HCT116 (cell line): ENCODE measurements around the gene ZNF3. TPM values are rescaled to one million over a fixed set of nuclear protein-coding genes. Genes with fewer than 3 reads are reported as not detected.

Experiments used
- ATAC-seq: fragments of 200-7000 bp; cut with Tn5 transposase; 2 replicates; pipeline ENCODE4 v1.9.1; 2020; ENCODE audit warnings: mild to moderate bottlenecking, moderate library complexity
- BruUV-seq: library from RNA; stranded (reverse); fragments of 400-500 nt; replicated peaks from 2 replicates; lab custom pipeline; 2021; lab: Mats Ljungman, UMichigan
- CTCF ChIA-PET: fragments of 300-600 bp; sonication (Branson Sonifier 250); formaldehyde crosslinking; loops from one replicate; lab custom pipeline; 2021; ENCODE audit warnings: antibody characterized with exemption; lab: Charles Lee
- POLR2A ChIA-PET: fragments of 300-600, 350-600 bp; sonication (Branson Sonifier 250); formaldehyde crosslinking; loops from one replicate; lab custom pipeline; 2021; ENCODE audit warnings: antibody characterized with exemption; lab: Charles Lee
- RAD21 ChIA-PET, 2 experiments: fragments of 300-600 bp; sonication (Branson Sonifier 250); formaldehyde crosslinking; loops; one replicate each; lab custom pipeline; 2023; ENCODE audit warnings: low total read pairs in 2 of 2; ENCODE audit not compliant: uncharacterized antibody in 2 of 2, unreplicated experiment in 2 of 2, low non-redundant PET in 1 of 2; lab: Charles Lee
- DNase-seq: peaks from one replicate; pipeline ENCODE4 v3.0.0-alpha.2; 2010; ENCODE audit warnings: low read depth, low spot score
- H2AFZ ChIP-seq: fragments of 200-600 bp; shearing (Covaris generic), sonication (generic); 2 replicates; pipeline ENCODE4 v1.6.1; 2017; ENCODE audit warnings: low read depth, mixed run types, mixed read lengths, antibody characterized with exemption, low read length; ENCODE audit not compliant: poor library complexity, severe bottlenecking
- H3K27ac ChIP-seq: 2 replicates; pipeline ENCODE4 v1.5.1; 2012; ENCODE audit warnings: low read depth, low read length
- H3K27me3 ChIP-seq: fragments of 200-600 bp; sonication (generic); 2 replicates; pipeline ENCODE4 v1.6.1; 2016; ENCODE audit warnings: mixed run types, low read length, mixed read lengths; ENCODE audit not compliant: insufficient read depth
- H3K36me3 ChIP-seq, 2 experiments: fragments of 200-500 bp in 1 of 2; fragments of 200-600 bp in 1 of 2; sonication (Bioruptor generic) in 1 of 2; sonication (generic) in 1 of 2; 2 replicates each; pipeline versions ENCODE4 v1.5.1 to v1.6.1; 2014 to 2016; ENCODE audit warnings: low read length in 2 of 2, inconsistent platforms in 1 of 2, mixed read lengths in 1 of 2, mixed run types in 1 of 2; ENCODE audit not compliant: insufficient read depth in 2 of 2, control insufficient read depth in 1 of 2
- H3K4me1 ChIP-seq, 2 experiments: fragments of 200-600 bp in 1 of 2; sonication (generic) in 1 of 2; 2 replicates each; pipeline versions ENCODE4 v1.5.1 to v1.6.1; 2012 to 2017; ENCODE audit warnings: low read length in 2 of 2, inconsistent platforms in 1 of 2, mild to moderate bottlenecking in 1 of 2, mixed read lengths in 1 of 2, mixed run types in 1 of 2, moderate library complexity in 1 of 2; ENCODE audit not compliant: insufficient read depth in 2 of 2, control insufficient read depth in 1 of 2
- H3K4me2 ChIP-seq: fragments of 200-600 bp; sonication (generic); 2 replicates; pipeline ENCODE4 v1.6.1; 2017; ENCODE audit warnings: mixed run types, low read length, mixed read lengths
- H3K4me3 ChIP-seq, 2 experiments: fragments of 200-600 bp in 1 of 2; sonication (generic) in 1 of 2; replicated peaks in 1 of 2; 2 replicates each; pipeline ENCODE4 v1.5.1; 2011 to 2016; ENCODE audit warnings: low read length in 2 of 2, control low read depth in 1 of 2, low read depth in 1 of 2, mild to moderate bottlenecking in 1 of 2, mixed read lengths in 1 of 2, mixed run types in 1 of 2
- H3K79me2 ChIP-seq: fragments of 200-600 bp; sonication (generic); 2 replicates; pipeline ENCODE4 v1.6.1; 2017; ENCODE audit warnings: mild to moderate bottlenecking, mixed run types, low read length, moderate library complexity, mixed read lengths; ENCODE audit not compliant: insufficient read depth
- H3K9ac ChIP-seq: fragments of 200-600 bp; sonication (generic); 2 replicates; pipeline ENCODE4 v1.6.1; 2016; ENCODE audit warnings: low read length, mixed read lengths
- H3K9me2 ChIP-seq: fragments of 200-600 bp; sonication (generic), shearing (Covaris generic); 2 replicates; pipeline ENCODE4 v1.6.1; 2017; ENCODE audit warnings: mixed run types, mild to moderate bottlenecking, moderate library complexity; ENCODE audit not compliant: insufficient read depth
- H3K9me3 ChIP-seq, 2 experiments: fragments of 200-500 bp in 1 of 2; fragments of 200-600 bp in 1 of 2; sonication (Bioruptor generic) in 1 of 2; sonication (generic) in 1 of 2; 2 replicates each; pipeline ENCODE4 v1.6.1; 2014 to 2017; ENCODE audit warnings: low read length in 2 of 2, mixed read lengths in 2 of 2, inconsistent platforms in 1 of 2, low read depth in 1 of 2, mild to moderate bottlenecking in 1 of 2, mixed run types in 1 of 2, moderate library complexity in 1 of 2; ENCODE audit not compliant: control insufficient read depth in 1 of 2, insufficient read depth in 1 of 2
- H4K20me1 ChIP-seq: fragments of 200-600 bp; sonication (generic), shearing (Covaris generic); 2 replicates; pipeline ENCODE4 v1.6.1; 2017; ENCODE audit warnings: mixed run types, mild to moderate bottlenecking, moderate library complexity; ENCODE audit not compliant: insufficient read depth
- ATF3 ChIP-seq: IDR thresholded peaks from 2 replicates; pipeline ENCODE4 v1.6.1; 2012
- CBX3 ChIP-seq: IDR thresholded peaks from 2 replicates; pipeline ENCODE4 v1.6.1; 2012; ENCODE audit warnings: low read depth
- CEBPB ChIP-seq: IDR thresholded peaks from 2 replicates; pipeline ENCODE4 v1.6.1; 2012; ENCODE audit warnings: low read depth
- CTCF ChIP-seq, 3 experiments: fragments of 200-600 bp in 1 of 3; sonication (generic) in 1 of 3; IDR thresholded peaks in 2 of 3; conservative IDR thresholded peaks in 1 of 3; 2 replicates each; pipeline ENCODE4 v1.5.1; 2012 to 2017; ENCODE audit warnings: low read depth in 2 of 3, low read length in 2 of 3, antibody characterized with exemption in 1 of 3, borderline replicate concordance in 1 of 3, control low read depth in 1 of 3, mild to moderate bottlenecking in 1 of 3, mixed read lengths in 1 of 3, mixed run types in 1 of 3, moderate library complexity in 1 of 3; ENCODE audit not compliant: insufficient read depth in 1 of 3
- ELF1 ChIP-seq: IDR thresholded peaks from 2 replicates; pipeline ENCODE4 v1.6.1; 2012; ENCODE audit warnings: low read depth, borderline replicate concordance
- EZH2 ChIP-seq: fragments of 200-600 bp; sonication (generic); IDR thresholded peaks from 2 replicates; pipeline ENCODE4 v1.6.1; 2017; ENCODE audit warnings: antibody characterized with exemption, mixed run types
- EZH2phosphoT487 ChIP-seq: fragments of 200-600 bp; IDR thresholded peaks from 2 replicates; pipeline ENCODE4 v1.6.1; 2018; ENCODE audit warnings: antibody characterized with exemption, borderline replicate concordance
- FOSL1 ChIP-seq: IDR thresholded peaks from 2 replicates; pipeline ENCODE4 v1.6.1; 2012; ENCODE audit warnings: low read depth
- JUND ChIP-seq: IDR thresholded peaks from 2 replicates; pipeline ENCODE4 v1.6.1; 2012
- MAX ChIP-seq: IDR thresholded peaks from 2 replicates; pipeline ENCODE4 v1.6.1; 2012
- POLR2A ChIP-seq: IDR thresholded peaks from 2 replicates; pipeline ENCODE4 v1.7.0; 2011; ENCODE audit warnings: borderline replicate concordance; ENCODE audit not compliant: insufficient read depth, insufficient read length; ENCODE audit errors: extremely low read depth
- POLR2AphosphoS5 ChIP-seq: IDR thresholded peaks from 2 replicates; pipeline ENCODE4 v1.6.1; 2011; ENCODE audit warnings: mild to moderate bottlenecking, low read depth, low read length, moderate library complexity
- RAD21 ChIP-seq: IDR thresholded peaks from 2 replicates; pipeline ENCODE4 v1.6.1; 2012; ENCODE audit warnings: low read depth, mild to moderate bottlenecking
- REST ChIP-seq: IDR thresholded peaks from 2 replicates; pipeline ENCODE4 v1.6.1; 2012; ENCODE audit warnings: low read depth
- SIN3A ChIP-seq: IDR thresholded peaks from 2 replicates; pipeline ENCODE4 v1.6.1; 2012; ENCODE audit warnings: low read depth
- SP1 ChIP-seq: IDR thresholded peaks from 2 replicates; pipeline ENCODE4 v1.6.1; 2012; ENCODE audit warnings: low read depth
- SRF ChIP-seq: IDR thresholded peaks from 2 replicates; pipeline ENCODE4 v1.6.1; 2012; ENCODE audit warnings: low read depth
- TCF7L2 ChIP-seq: IDR thresholded peaks from 2 replicates; pipeline ENCODE4 v1.7.0; 2011; ENCODE audit warnings: borderline replicate concordance, inconsistent platforms; ENCODE audit not compliant: insufficient read depth, insufficient read length; ENCODE audit errors: extremely low read depth
- YY1 ChIP-seq: IDR thresholded peaks from 2 replicates; pipeline ENCODE4 v1.6.1; 2011; ENCODE audit warnings: low read length, low read depth, moderate library complexity, mild to moderate bottlenecking; ENCODE audit not compliant: insufficient replicate concordance; ENCODE audit errors: extremely low read depth
- ZBTB33 ChIP-seq: IDR thresholded peaks from 2 replicates; pipeline ENCODE4 v1.6.1; 2011; ENCODE audit warnings: mild to moderate bottlenecking, low read length, moderate library complexity; ENCODE audit not compliant: insufficient replicate concordance; ENCODE audit errors: extremely low read depth
- intact Hi-C: fragments of 100-400 bp; cut with micrococcal nuclease; formaldehyde crosslinking; loops from 2 replicates; pipeline ENCODE4 v1.10.0; 2022
- total RNA-seq: library from RNA; stranded (reverse); gene quantifications from one replicate; pipeline ENCODE4 v1.2.1, GENCODE V29; 2021; ENCODE audit not compliant: unreplicated experiment

Gene ZNF3
- total RNA-seq, 1 experiment from 2014 or later = 28.2 TPM

GRCh38 chr7:100059251-100059739, 22.2 kb downstream of the ZNF3 start:
- TF ChIP-seq SRF (no peak), POLR2A (no peak), RAD21 (no peak), ELF1 (no peak), YY1 (no peak), TCF7L2 (no peak), SP1 (no peak), SIN3A (no peak), CBX3 (no peak), ZBTB33 (no peak), EZH2phosphoT487 (no peak), JUND (no peak), CEBPB (no peak), EZH2 (no peak), POLR2AphosphoS5 (no peak), ATF3 (no peak), CTCF (IDR thresholded peaks at IDR 0.05 in 2 of 3, conservative IDR thresholded peaks at IDR 0.05 in 1 of 3; ENCODE audit: borderline replicate concordance in 1 of 3, insufficient read depth in 1 of 3, low read depth in 2 of 3, low read length in 2 of 3) (no peak), FOSL1 (no peak), REST (no peak), MAX (no peak)
- H3K79me2 ChIP-seq = no peaks in the 10 kb centered on the region
- peaks cover 15 to 18% of the 10 kb centered on the region in 2 experiments; a peak in 3 of 4 replicates for H3K36me3 ChIP-seq
- no peak overlapping the region for H3K27ac ChIP-seq
- H4K20me1 ChIP-seq = no peaks in the 10 kb centered on the region
- no peak overlapping the region for H3K4me2 ChIP-seq
- ChIA-PET POLR2A (no interaction called here), CTCF (no interaction called here), RAD21 (no interaction called here)
- BruUV-seq = no TSS peak
- H3K27me3 ChIP-seq = no peaks in the 10 kb centered on the region
- no peak overlapping the region for H3K4me3 ChIP-seq
- no peak for ATAC-seq
- H3K4me1 ChIP-seq = no peaks in the 10 kb centered on the region
- no peaks in the 10 kb centered on the region for H3K9me2 ChIP-seq
- no peaks in the 10 kb centered on the region for H3K9me3 ChIP-seq
- DNase-seq = no peak
- no peak overlapping the region for H3K9ac ChIP-seq
- H2AFZ ChIP-seq = no peak overlapping the region
- intact Hi-C loops = no loop called here
